ENCODE data around the gene STOML2. TPM values are rescaled to one million over a fixed set of nuclear protein-coding genes. Genes with fewer than 3 reads are reported as not detected.

Gene STOML2
- total RNA-seq, 1 donor from 2014 or later, result 71.4 TPM

- Mint-ChIP-seq H3K4me3 (ENCODE audit: unreplicated experiment) (no peak overlapping the region), H3K36me3 (ENCODE audit: low read depth) (peaks cover 10% of the 10 kb centered on the region), H3K27ac (ENCODE audit: unreplicated experiment) (no peak overlapping the region), H3K4me1 (ENCODE audit: low read depth) (peaks cover 37% of the 10 kb centered on the region), H3K9me3 (ENCODE audit: low read depth) (no peaks in the 10 kb centered on the region), H3K27me3 (ENCODE audit: low read depth) (no peaks in the 10 kb centered on the region)
- DNase-seq (ENCODE audit: low spot score), result no peak
- no peak for TF ChIP-seq CTCF (IDR thresholded peaks at IDR 0.05)
These were observed 28.1 kb downstream of the STOML2 start for GRCh38 chr9:35074791-35075190.

- H3K36me3 Mint-ChIP-seq (ENCODE audit: low read depth), result peaks cover 10% of the 10 kb centered on the region
- peaks cover 41% of the 10 kb centered on the region for H3K4me1 Mint-ChIP-seq (ENCODE audit: low read depth)
- H3K27ac Mint-ChIP-seq (ENCODE audit: unreplicated experiment), result no peak overlapping the region
- no peak for DNase-seq (ENCODE audit: low spot score)
- no peaks in the 10 kb centered on the region for H3K27me3 Mint-ChIP-seq (ENCODE audit: low read depth)
- H3K9me3 Mint-ChIP-seq (ENCODE audit: low read depth), result no peaks in the 10 kb centered on the region
- H3K4me3 Mint-ChIP-seq (ENCODE audit: unreplicated experiment), result no peak overlapping the region
- no peak for TF ChIP-seq CTCF (IDR thresholded peaks at IDR 0.05)
These were observed 28.8 kb downstream of the STOML2 start for GRCh38 chr9:35074141-35074540.

- DNase-seq (ENCODE audit: low spot score), result no peak
- peaks cover 41% of the 10 kb centered on the region for H3K4me1 Mint-ChIP-seq (ENCODE audit: low read depth)
- H3K4me3 Mint-ChIP-seq (ENCODE audit: unreplicated experiment), result no peak overlapping the region
- no peaks in the 10 kb centered on the region for H3K9me3 Mint-ChIP-seq (ENCODE audit: low read depth)
- peaks cover 10% of the 10 kb centered on the region for H3K36me3 Mint-ChIP-seq (ENCODE audit: low read depth)
- no peak for TF ChIP-seq CTCF (IDR thresholded peaks at IDR 0.05)
- H3K27me3 Mint-ChIP-seq (ENCODE audit: low read depth), result no peaks in the 10 kb centered on the region
- H3K27ac Mint-ChIP-seq (ENCODE audit: unreplicated experiment), result peak overlapping the region; percentile 97
These were observed 29.7 kb downstream of the STOML2 start for GRCh38 chr9:35073279-35073612.

- H3K9me3 Mint-ChIP-seq (ENCODE audit: low read depth), result no peaks in the 10 kb centered on the region
- peaks cover 12% of the 10 kb centered on the region for H3K36me3 Mint-ChIP-seq (ENCODE audit: low read depth)
- H3K4me3 Mint-ChIP-seq (ENCODE audit: unreplicated experiment), result peak within 1 kb of the TSS; percentile 83
- no peaks in the 10 kb centered on the region for H3K27me3 Mint-ChIP-seq (ENCODE audit: low read depth)
- DNase-seq (ENCODE audit: low spot score), result peak; percentile 100
- H3K4me1 Mint-ChIP-seq (ENCODE audit: low read depth), result peaks cover 41% of the 10 kb centered on the region
- no peak for TF ChIP-seq CTCF (IDR thresholded peaks at IDR 0.05)
- peak within 1 kb of the TSS; percentile 97 for H3K27ac Mint-ChIP-seq (ENCODE audit: unreplicated experiment)
These were observed 30.3 kb downstream of the STOML2 start, which contains the start of gene VCP for GRCh38 chr9:35072461-35073278. VCP (minus strand) TSS chr9:35072625; CDS start chr9:35072353, 272 bp downstream.

- Mint-ChIP-seq H3K9me3 (ENCODE audit: low read depth) (no peaks in the 10 kb centered on the region), H3K4me1 (ENCODE audit: low read depth) (peaks cover 42% of the 10 kb centered on the region), H3K27me3 (ENCODE audit: low read depth) (no peaks in the 10 kb centered on the region), H3K4me3 (ENCODE audit: unreplicated experiment) (peak overlapping the region; percentile 83), H3K36me3 (ENCODE audit: low read depth) (peaks cover 17% of the 10 kb centered on the region), H3K27ac (ENCODE audit: unreplicated experiment) (peak overlapping the region; percentile 97)
- no peak for DNase-seq (ENCODE audit: low spot score)
- TF ChIP-seq CTCF (IDR thresholded peaks at IDR 0.05), result peak; percentile 73
These were observed 31.0 kb downstream of the STOML2 start for GRCh38 chr9:35071814-35072460.
